GM12891 (cell line): ENCODE results near the gene LRMDA.

Experiments
- DNase-seq: peaks from one replicate; pipeline ENCODE4 v3.0.0; 2011; ENCODE audit warnings: low spot score; ENCODE audit not compliant: insufficient read length
- FAIRE-seq: peaks from 2 replicates; lab custom pipeline; 2011; peaks lifted over from hg19 to GRCh38; lab: Jason Lieb, UNC
- PAX5 ChIP-seq: IDR thresholded peaks from 2 replicates; pipeline ENCODE4 v1.6.1; 2011; ENCODE audit warnings: low read length, moderate library complexity, mild to moderate bottlenecking; ENCODE audit not compliant: insufficient read depth, severe bottlenecking
- POLR2A ChIP-seq: IDR thresholded peaks from 2 replicates; pipeline ENCODE4 v1.6.1; 2011; ENCODE audit warnings: low read depth, low read length, control low read depth
- POLR2AphosphoS5 ChIP-seq: IDR thresholded peaks from 2 replicates; pipeline ENCODE4 v1.6.1; 2011; ENCODE audit warnings: low read depth, low read length, control low read depth
- POU2F2 ChIP-seq: IDR thresholded peaks from 2 replicates; pipeline ENCODE4 v1.6.1; 2011; ENCODE audit warnings: low read depth, mild to moderate bottlenecking, control low read depth, low read length, moderate library complexity
- SPI1 ChIP-seq: IDR thresholded peaks from 2 replicates; pipeline ENCODE4 v1.6.1; 2011; ENCODE audit warnings: low read depth, low read length, control low read depth
- TAF1 ChIP-seq: IDR thresholded peaks from 2 replicates; pipeline ENCODE4 v1.6.1; 2011; ENCODE audit warnings: low read depth, low read length, control low read depth

Gene LRMDA

DNA sequence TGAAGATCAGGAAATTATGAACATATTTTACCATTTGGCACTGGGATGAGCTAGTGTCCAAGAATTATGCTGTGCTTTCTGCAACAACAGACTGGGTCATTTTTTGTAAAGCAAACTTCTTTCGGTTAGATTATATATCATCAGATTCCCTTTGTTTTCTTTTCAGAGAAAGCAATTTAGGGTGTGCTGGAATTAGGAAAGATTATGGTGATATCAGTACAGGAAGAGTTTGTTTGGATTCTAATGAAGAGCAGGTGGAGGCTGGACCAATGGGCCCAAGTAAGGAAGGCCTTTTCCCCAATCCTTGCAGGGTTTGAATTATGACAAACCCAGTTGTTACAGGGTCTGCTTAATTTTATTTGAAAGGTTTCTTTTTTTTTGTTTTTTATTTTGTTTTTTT lies 1113.4 kb downstream of the LRMDA start:
- TF ChIP-seq TAF1 (no peak), POLR2A (no peak), POU2F2 (no peak), PAX5 (no peak), SPI1 (no peak), POLR2AphosphoS5 (no peak)

DNA sequence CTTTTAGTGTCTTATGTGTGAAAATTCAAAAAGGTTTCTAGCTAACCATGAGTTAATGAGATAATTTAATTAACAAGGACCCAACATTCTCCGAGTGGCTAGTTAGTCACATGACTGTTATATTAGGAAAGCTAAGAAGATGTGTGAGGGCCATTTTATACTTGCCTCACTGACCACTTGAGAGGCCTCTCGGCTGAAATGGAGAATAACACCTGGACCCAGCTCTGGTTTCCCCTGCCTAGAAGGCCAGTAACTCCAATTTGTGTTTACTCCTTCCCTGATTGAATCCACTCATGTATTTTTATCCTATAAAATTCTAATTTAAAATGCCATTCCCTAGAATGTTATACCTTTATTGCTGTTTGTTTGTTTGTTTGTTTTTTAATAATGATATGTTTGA lies 1115.0 kb downstream of the LRMDA start:
- TF ChIP-seq PAX5 = no peak
- TF ChIP-seq POLR2AphosphoS5 = no peak
- TF ChIP-seq SPI1 = no peak
- no peak for TF ChIP-seq TAF1
- TF ChIP-seq POU2F2 = no peak
- TF ChIP-seq POLR2A = no peak
- FAIRE-seq = no peak

More for the DNA sequence above, 1113.4 kb downstream of the LRMDA start:
- no peak for DNase-seq
- FAIRE-seq = no peak

DNA sequence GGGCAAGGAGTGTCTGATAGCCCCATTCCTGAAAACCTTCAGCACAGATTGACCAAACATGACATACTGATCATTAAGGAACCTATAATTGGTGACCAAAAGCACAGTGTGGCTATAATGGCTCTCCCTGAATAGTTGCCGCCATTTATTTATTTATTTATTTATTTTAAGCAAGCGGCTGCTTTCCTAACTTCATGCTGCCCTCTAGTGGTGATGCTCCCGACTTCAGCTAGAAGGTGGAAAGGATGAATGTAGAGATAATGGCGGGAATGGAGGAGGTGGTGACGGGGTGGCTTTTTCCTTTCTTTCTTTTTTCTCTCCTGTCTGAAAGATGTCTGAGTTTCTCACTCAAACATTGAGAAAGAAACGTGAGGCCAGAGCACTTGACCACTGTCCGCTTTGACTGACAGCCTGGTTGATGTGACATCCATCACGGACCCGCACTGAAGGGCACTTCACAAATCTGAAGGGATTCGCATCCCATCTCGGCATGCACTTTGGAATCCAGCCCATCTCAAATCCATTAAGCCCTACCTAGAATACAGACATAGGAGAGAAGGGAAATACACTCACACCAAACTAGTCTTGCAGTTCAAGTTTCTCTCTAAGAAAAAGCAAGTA lies 1116.0 kb downstream of the LRMDA start:
- TF ChIP-seq POLR2A (no peak), POU2F2 (no peak), POLR2AphosphoS5 (no peak), SPI1 (no peak), TAF1 (no peak), PAX5 (no peak)
- DNase-seq (peak; percentile 16), FAIRE-seq (peak; percentile 51)

More for the DNA sequence above, 1115.0 kb downstream of the LRMDA start:
- DNase-seq = no peak

DNA sequence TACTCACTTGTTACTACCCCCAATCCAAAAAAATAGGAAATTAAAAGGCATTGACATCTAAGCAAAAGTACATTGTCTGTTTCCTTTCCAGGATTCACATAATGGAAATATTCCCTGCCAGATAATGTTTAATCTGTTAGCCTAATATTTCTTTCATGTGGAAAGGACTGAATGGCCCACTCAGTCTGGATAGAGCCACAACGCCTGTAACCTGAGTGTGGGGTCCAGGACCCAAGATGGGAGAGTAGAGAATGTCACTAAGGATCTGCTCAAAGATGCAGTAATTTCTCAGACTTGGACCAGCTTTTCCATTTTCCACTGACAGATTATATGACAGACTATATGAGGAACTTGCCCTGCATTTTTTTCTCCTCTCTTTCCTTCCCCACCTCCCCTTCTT lies 1117.3 kb downstream of the LRMDA start:
- no peak for FAIRE-seq
- no peak for DNase-seq
- TF ChIP-seq SPI1 (no peak), POLR2AphosphoS5 (no peak), TAF1 (no peak), PAX5 (no peak), POU2F2 (no peak), POLR2A (no peak)

DNA sequence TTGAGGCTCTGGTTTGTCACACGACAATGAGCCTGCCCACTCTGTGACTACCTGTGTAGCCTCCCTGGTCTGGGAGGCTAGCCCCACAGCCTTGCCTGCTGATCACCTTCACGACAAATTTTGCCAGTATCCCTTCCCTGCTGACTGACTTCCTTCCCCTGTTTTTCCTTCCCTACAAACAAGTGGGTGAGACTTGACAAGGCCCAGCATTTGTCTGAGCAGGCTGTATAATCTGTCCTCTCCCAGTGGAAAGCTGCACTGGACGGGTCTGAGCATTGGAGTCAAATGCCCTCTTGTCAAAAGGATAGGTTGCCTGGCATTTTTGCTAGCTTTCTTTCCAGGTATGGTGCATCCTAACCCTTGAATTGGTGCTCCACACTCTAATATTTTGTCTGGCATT lies 1117.7 kb downstream of the LRMDA start:
- TF ChIP-seq POLR2A (no peak), POU2F2 (no peak), POLR2AphosphoS5 (no peak), PAX5 (no peak), TAF1 (no peak), SPI1 (no peak)
- DNase-seq (no peak), FAIRE-seq (no peak)

DNA sequence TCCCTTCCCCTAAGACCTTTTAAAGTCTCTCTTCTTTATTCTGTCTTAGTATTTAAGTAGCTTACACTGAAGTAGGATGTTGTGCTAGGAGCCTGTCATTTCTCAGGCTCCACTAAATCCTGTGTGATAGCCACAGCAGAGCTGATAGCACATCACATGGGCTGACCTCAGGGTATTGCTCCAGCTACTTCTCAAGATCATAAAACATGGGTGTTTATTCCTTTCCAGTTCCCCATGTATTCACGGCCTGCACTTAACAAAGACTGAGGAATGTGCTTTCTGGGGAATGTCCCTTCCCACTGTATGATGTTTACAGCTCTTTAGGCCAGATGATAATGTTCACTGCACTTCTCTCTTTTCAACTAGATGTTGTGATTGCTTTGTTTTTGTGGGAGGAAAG lies 1119.4 kb downstream of the LRMDA start:
- TF ChIP-seq SPI1 (no peak), POU2F2 (no peak), TAF1 (no peak), PAX5 (no peak), POLR2AphosphoS5 (no peak), POLR2A (no peak)
- FAIRE-seq = no peak
- DNase-seq = no peak

DNA sequence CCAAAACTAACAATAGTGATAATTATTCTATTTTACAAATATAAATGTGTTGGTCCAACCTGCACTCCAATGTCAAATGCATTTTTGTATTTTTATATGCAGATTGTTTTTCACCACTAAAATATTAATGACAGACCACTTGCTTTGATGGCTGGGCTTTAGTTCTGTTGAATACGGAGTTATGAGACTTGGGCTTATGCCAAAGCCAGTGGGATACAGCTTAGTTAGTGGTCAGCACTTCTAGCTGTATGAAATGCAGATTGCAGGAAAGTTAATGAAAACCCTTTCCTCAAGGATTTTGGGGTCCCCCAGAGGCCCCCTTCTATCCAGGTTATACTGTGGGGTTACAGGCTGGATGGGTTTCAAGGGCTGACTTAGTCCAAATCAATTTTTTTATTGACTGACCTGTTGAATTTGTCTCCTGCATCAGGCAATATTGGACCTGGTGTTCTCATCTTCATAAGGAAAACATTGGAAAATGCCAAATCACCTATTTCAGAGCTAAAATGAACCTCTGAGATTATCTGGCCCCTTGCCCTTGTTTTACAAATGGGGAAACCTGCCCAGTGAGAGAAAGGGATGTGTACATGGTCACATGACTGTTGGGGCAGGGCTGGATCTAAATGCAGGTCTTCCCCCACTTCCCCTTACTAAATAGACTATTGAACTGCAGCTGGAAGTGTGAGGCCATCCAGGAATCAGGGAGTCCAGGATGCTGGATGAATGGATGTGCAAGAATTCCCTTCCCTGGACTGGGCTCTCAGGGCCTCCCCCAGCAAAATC lies 1120.9 kb downstream of the LRMDA start:
- FAIRE-seq (no peak), DNase-seq (no peak)
- TF ChIP-seq POLR2A (no peak), PAX5 (no peak), TAF1 (no peak), POLR2AphosphoS5 (no peak), POU2F2 (no peak), SPI1 (no peak)

DNA sequence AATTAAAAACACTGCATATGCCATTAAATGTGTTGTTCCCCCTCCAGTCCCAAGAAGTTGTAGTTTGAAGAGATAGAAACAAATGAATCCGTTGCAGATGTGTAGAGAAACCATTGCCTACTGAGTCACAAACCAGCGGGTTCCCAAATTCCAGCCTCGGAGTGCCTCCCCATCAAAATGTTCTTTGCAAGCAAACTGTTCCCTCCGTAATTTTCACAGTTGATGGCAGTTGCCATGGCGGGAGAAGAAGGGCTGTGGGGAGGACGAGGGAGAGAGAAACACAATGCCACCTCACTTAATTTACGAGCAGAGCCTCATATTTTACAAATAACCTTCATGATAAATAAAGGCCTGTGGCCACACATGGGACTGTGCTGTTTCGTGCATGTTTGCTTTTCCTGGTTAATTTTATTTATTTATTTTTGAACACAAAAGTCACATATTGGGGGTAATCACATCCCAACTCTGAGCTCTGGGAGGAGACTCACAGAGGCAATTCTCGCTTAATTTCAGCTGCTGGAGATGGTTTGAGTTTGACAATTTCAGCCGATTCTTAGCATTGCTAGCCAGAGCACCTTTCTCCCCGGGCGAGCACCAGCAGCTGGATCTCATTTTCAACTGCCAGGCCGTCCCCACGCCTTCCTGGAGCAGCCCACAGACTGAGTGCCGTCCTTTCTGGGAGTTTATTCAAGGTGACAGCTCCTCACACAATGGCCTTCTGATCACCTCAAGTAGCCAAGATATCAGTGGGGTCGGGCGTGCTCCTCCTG lies 1122.0 kb downstream of the LRMDA start:
- no peak for FAIRE-seq
- no peak for DNase-seq
- TF ChIP-seq POLR2A (no peak), TAF1 (no peak), POLR2AphosphoS5 (no peak), POU2F2 (no peak), PAX5 (no peak), SPI1 (no peak)
